Superior temporal gyrus (tissue), 1 donor: Measurements from ENCODE around the gene TMEM80.
A peak's percentile ranks its signal among the peaks of the same experiment; 100 is the strongest.
"Not testable (repeated sequence)": the region's sequence is repeated elsewhere in the genome, so short reads cannot be mapped to it uniquely, and the experiment has no call there.

ENCODE experiments used
- DNase-seq: peaks from one replicate; pipeline ENCODE4 v3.0.0-alpha.2; 2016; ENCODE audit errors: extremely low spot score

TMEM80 gene

DNA sequence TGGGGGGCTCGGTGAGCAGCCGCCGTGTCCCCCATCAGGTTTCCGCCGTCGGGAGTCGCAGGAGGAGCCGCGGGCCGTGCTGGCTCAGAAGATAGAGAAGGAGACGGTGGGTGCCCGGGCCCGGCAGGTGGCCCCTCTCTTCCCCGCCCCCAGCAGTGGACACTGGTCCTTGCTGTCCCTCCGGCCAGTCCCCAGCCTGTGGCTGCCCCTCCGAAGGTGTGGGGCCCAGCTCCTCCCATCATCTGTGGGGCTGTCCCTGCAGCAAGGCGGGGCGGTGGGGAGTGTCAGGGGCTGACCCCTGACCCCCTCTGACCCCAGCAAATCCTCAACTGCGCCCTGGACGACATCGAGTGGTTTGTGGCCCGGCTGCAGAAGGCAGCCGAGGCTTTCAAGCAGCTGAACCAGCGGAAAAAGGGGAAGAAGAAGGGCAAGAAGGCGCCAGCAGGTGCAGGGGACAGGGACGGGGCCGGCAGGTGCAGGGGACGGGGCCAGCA is 25.7 kb downstream of the TMEM80 start:
- no peak for DNase-seq

DNA sequence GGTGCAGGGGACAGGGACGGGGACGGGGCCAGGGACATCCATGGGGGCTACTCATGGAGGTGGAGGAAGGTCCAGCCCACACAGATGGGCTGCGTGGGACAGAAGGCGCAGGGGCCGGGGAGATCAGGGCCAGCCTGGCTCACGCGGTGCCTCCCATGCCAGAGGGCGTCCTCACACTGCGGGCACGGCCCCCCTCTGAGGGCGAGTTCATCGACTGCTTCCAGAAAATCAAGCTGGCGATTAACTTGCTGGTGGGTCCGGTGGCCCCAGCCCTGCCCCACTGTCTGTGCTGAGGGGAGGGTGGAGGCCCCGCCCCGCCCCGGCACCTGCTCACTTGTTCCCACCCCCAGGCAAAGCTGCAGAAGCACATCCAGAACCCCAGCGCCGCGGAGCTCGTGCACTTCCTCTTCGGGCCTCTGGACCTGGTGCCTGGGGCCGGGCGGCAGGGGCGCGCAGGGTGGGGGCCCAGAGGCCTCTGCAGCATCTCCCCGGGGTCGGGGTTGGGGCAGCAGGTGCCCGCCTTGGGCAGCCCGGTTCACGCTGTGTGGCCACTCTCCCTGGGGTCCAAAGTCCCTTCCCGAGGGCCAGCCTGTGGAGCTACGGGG is 26.2 kb downstream of the TMEM80 start:
- no peak for DNase-seq

GRCh38 chr11:722346-722811 is 26.8 kb downstream of the TMEM80 start:
- no peak for DNase-seq

GRCh38 chr11:723120-723883 is 27.7 kb downstream of the TMEM80 start:
- peak; percentile 80 for DNase-seq

DNA sequence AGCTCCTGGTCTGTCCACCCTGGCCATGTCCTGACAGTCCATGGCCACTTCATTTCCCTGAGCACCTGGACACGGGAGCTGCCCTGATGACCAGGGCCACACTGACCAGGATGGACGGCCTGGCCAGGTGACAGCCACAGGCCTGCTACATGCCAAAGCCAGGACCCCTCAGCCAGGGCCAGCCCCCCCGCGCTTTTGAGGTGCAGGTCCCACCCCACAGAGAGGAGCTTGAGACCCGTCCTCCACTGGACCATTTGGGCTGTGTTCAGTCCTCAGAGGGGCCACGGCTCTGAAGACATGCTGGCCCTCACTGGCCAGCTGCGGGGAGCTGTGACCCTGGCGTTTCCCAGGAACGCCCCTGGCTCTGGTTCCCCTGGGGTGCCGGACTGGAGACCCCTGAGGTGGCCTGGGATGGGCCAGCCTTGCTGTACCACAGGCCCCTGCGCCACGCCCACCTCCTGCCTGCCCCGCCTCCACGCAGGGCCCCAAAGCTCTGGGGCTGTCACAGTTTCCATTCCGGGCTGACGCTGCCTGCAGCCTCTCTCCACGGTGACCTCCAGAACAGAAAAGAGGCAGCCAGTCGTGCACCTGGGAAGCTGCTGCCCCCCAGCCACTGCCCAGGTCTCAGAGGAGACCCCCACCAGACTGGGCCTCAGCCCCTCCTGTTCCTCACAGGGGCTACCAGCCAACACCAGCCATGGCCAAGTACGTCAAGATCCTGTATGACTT is 28.6 kb downstream of the TMEM80 start:
- no peak for DNase-seq

DNA sequence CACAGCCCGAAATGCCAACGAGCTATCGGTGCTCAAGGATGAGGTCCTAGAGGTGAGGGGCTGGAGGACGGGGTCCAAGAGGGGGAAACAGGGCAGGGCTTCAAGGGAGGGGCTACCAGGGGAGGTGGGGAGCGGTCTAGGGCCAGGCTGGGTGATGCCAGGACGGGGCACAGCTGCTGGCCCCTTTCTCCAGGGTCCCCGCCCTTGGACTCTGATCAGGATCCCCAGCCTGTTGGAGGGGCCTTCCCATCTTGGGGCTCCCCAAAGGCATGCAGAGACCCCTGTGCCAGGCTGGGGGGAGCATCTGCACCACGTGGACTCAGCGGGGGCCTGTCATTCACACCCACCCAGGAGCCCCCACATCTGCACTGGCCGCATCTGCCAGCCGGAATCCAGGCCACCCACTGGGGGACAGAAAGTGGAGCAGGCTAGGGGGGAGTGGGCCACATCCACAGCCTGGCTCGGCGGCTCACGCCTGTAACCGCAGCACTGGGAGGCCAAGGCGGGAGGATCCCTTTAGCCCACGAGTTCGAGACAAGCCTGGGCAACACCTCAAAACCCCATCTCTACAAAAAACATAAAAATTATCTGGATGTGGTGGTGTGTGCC is 29.3 kb downstream of the TMEM80 start:
- no peak for DNase-seq

- no peak for DNase-seq
These were observed 30.1 kb downstream of the TMEM80 start for GRCh38 chr11:725624-726202.

DNA sequence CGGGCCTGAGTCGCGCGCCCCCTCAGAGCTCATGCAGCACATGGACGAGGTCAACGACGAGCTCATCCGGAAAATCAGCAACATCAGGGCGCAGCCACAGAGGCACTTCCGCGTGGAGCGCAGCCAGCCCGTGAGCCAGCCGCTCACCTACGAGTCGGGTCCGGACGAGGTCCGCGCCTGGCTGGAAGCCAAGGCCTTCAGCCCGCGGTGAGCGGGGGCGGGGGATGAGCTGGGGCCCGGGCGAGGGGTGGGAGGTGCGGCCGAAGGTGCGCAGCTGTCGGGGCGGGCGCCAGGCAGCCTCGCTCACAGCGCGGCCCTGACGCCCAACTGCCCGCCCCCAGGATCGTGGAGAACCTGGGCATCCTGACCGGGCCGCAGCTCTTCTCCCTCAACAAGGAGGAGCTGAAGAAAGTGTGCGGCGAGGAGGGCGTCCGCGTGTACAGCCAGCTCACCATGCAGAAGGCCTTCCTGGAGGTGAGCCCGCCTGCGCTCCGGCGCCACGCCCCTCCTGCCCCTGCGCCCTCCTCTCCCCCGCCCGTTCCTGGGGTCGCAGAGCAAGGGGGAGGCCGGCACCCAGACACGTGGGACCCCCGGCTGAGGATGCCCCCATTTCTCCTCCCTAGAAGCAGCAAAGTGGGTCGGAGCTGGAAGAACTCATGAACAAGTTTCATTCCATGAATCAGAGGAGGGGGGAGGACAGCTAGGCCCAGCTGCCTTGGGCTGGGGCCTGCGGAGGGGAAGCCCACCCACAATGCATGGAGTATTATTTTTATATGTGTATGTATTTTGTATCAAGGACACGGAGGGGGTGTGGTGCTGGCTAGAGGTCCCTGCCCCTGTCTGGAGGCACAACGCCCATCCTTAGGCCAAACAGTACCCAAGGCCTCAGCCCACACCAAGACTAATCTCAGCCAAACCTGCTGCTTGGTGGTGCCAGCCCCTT is 30.9 kb downstream of the TMEM80 start:
- no peak for DNase-seq

DNA sequence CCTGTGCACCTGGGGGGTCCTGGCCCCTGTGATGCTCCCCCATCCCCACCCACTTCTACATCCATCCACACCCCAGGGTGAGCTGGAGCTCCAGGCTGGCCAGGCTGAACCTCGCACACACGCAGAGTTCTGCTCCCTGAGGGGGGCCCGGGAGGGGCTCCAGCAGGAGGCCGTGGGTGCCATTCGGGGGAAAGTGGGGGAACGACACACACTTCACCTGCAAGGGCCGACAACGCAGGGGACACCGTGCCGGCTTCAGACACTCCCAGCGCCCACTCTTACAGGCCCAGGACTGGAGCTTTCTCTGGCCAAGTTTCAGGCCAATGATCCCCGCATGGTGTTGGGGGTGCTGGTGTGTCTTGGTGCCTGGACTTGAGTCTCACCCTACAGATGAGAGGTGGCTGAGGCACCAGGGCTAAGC is 31.7 kb downstream of the TMEM80 start:
- no peak for DNase-seq

DNA sequence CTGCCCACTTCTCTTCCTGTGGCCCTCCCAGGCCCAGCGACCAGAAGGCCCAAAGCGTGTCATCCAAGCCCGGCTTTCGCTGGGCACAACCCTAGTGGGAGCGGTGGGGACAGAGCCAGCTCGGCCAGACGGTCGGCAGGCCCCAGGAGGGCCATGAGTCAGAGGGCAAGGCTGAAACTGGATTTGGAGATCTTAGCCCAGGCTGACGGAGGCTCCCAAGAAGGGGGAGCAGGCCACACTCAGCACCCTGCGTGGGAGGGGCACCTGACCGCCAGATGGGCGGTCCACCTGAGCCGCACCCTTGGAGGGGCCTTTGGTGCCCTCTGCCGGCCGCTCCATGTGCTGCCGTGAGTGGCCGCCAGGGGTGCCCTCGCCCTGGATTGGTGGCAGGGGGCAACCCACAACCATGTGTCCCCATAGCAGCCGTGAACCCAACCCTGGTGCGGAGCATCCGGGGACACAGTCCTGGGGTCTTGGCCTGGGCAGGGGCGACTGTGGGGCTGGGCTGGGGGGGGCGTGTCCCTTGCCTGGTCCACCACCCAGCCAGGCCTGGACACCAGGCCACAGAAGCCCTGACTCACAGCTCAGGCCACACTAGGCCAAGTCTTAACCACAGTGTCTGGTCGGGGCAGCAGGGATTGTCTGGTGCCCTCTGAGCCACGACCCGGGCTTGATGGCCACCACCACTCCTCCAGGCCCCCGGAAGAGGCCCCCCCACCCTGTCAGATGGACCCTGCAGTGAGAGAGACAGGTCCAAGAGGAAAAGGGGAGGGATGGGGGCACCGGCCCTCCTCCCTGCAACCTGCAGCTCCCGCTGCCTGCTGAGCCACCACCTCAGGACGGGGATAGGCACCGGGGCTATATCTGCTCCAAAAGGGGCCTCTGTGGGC is 32.5 kb downstream of the TMEM80 start:
- DNase-seq, result peak; percentile 82

DNA sequence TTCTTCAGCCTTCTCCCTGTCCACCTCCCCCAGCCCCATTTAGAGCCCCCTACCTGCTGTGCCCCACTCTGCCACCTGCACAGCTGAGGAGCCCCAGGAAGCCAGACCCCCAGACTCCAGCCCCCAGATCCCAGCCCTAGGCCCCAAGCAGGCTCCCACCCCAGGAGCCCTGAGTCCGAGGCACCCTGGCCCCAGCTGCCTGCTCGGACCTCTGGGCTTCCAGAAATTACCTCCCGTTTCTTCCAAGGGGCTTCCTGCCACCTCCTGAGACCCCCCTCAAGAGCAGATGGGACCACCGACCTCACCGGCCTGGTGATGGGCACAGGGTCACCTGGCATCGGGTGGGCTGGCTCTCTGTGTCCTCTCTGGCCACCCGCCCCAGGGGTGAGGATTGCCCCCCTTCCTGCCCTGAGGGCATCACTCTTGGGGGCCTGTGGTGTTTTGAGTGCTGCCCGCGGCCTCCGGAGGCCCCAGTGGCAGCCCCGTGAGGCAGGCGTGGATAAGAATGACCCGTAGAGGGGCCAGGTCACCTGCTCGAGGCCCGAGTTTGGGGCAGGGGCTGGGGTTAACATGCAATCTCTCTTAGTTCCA is 33.4 kb downstream of the TMEM80 start:
- DNase-seq, result no peak

DNA sequence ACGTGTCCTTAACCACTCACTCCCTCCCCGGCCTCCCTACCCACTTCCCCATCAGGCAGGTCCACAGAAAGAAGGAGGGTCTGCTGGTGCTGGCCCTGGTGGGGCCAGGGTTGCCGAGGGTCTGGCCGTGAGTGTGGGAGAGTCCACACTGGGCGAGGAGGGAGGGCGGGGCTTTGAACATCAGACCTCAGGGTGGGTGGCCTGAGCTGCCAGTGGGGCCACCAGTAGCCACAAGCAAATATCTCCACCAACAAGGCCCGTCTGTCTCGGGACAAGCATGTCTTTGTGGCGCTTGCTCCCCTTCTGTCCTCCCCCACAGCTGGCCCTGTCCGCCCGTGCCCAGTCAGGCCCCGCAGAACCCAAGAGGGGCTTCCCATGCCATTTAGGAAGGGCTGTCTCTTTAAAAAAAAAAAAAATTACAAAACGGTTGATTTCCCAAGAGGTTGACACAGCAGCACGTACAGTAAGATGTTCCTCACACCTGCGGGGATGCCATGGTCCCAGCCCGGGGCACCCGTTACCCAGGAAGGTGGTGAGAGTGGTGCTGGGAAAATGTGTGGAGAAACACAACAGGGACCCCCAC is 34.0 kb downstream of the TMEM80 start:
- peak; percentile 92 for DNase-seq

DNA sequence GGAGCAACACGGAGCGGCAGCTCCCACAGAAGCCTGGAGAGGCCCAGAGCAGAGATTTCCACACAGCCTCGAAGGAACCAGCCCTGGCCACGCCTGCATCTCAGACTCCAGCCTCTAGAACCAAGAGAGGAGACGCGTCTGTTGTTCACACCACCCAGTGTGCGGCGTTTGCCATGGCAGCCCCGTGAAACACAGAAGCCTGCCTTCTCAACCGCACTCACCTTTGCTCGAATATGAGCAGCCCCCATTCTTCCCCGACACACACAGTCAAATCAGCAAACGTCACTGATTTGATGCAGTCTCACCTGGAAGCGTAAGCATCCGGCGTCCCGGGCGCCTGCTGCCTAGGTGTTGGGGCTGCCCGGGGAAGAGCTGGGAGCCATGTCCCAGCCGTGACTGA is 37.5 kb downstream of the TMEM80 start:
- no peak for DNase-seq

DNA sequence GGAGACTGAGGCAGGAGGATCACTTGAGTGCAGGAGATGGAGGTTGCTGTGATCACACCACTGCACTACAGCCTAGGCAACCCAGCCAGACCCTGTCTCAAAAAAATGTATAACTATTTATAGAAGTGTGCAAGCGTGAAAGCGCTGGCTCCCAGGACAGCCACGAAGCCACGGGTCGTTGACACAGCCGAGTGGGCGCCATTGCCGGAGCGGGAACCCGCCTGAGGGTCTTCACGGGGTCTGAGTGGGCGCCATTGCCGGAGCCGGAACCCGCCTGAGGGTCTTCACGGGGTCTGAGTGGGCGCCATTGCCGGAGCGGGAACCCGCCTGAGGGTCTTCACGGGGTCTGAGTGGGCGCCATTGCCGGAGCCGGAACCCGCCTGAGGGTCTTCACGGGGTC is 38.9 kb downstream of the TMEM80 start:
- not testable (repeated sequence) for DNase-seq

- DNase-seq, result peak; percentile 50
These were observed 41.8 kb downstream of the TMEM80 start for GRCh38 chr11:737366-737765.

GRCh38 chr11:737899-738298 is 42.3 kb downstream of the TMEM80 start:
- not testable (repeated sequence) for DNase-seq

DNA sequence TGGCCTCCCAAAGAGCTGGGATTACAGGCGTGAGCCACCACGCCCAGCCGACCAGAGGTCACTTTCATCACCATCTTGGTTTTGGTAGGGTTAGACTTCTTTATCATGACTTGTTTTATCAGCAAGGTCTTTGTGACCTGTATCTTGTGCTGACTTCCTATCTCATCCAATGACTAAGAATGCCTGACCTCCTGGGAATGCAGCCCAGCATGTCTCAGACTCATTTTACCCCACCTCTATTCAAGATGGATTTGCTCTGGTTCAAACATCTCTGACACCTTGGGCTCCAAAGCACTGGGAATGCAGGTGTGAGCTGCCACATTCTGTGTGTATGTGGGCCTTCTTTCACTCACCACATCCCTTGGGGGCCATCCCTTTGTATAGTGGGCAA is 46.5 kb downstream of the TMEM80 start:
- no peak for DNase-seq

- no peak for DNase-seq
These were observed 47.1 kb downstream of the TMEM80 start for GRCh38 chr11:742571-743201.
